GM21529 (cell line): ENCODE measurements around the gene NKAIN2.

ENCODE experiments used
- ATAC-seq: cut with Tn5 transposase; IDR thresholded peaks from one replicate; pipeline ENCODE4 v1.9.1; 2021; ENCODE audit not compliant: unreplicated experiment

The NKAIN2 gene

GRCh38 chr6:124867121-124867520 lies 1063.5 kb downstream of the NKAIN2 start:
- no peak for ATAC-seq

GRCh38 chr6:124868481-124868880 lies 1064.8 kb downstream of the NKAIN2 start:
- no peak for ATAC-seq

GRCh38 chr6:124869416-124869815 lies 1065.8 kb downstream of the NKAIN2 start:
- ATAC-seq, result no peak

GRCh38 chr6:124870611-124871459 lies 1067.2 kb downstream of the NKAIN2 start:
- no peak for ATAC-seq

- peak; percentile 70 for ATAC-seq
Measured at GRCh38 chr6:124872361-124873065, 1068.8 kb downstream of the NKAIN2 start.

- peak; percentile 20 for ATAC-seq
Measured at GRCh38 chr6:124873066-124873410, 1069.4 kb downstream of the NKAIN2 start.
